Neural cell (in vitro differentiated cells): Measurements from ENCODE around the gene E2F3.
"Not testable (repeated sequence)": the region's sequence is repeated elsewhere in the genome, so short reads cannot be mapped to it uniquely, and the experiment has no call there.

Source experiments
- TAF1 ChIP-seq: IDR thresholded peaks from 2 replicates; pipeline ENCODE4 v1.6.1; 2012; ENCODE audit warnings: low read depth
- TF ChIP-seq, protein P1 (sequence below): fragments of 450-650 bp; IDR thresholded peaks from 2 replicates; pipeline ENCODE4 v1.5.1; 2014; ENCODE audit warnings: antibody characterized with exemption, mild to moderate bottlenecking, moderate library complexity; ENCODE audit not compliant: poor library complexity, severe bottlenecking

DNA sequence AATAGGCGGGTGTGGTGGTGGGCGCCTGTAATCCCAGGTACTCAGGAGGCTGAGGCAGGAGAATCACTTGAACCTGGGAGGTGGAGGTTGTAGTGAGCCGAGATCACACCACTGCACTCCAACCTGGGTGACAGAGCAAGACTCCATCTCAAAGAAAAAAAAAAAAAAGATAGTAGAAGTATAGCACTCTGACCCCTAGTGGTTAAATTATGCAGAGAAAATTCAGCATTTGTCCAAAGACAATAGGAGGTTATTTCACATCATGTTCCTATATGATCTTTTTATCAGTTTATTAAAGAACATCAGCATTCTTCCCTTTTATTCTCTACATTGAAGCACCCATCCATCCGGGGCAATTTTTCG is 127.4 kb downstream of the E2F3 start:
- TF ChIP-seq, protein P1, sequence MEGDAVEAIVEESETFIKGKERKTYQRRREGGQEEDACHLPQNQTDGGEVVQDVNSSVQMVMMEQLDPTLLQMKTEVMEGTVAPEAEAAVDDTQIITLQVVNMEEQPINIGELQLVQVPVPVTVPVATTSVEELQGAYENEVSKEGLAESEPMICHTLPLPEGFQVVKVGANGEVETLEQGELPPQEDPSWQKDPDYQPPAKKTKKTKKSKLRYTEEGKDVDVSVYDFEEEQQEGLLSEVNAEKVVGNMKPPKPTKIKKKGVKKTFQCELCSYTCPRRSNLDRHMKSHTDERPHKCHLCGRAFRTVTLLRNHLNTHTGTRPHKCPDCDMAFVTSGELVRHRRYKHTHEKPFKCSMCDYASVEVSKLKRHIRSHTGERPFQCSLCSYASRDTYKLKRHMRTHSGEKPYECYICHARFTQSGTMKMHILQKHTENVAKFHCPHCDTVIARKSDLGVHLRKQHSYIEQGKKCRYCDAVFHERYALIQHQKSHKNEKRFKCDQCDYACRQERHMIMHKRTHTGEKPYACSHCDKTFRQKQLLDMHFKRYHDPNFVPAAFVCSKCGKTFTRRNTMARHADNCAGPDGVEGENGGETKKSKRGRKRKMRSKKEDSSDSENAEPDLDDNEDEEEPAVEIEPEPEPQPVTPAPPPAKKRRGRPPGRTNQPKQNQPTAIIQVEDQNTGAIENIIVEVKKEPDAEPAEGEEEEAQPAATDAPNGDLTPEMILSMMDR: peak; percentile 59
- not testable (repeated sequence) for TF ChIP-seq TAF1
